ENCODE measurements around the gene AP2A2.

GRCh38 chr11:997907-998306 lies 72.2 kb downstream of the AP2A2 start:
- TF ChIP-seq CTCF (conservative IDR thresholded peaks at IDR 0.05; ENCODE audit: low read depth, low read length) (no peak), EZH2 (IDR thresholded peaks at IDR 0.05; ENCODE audit: low read length, unreplicated experiment) (no peak)

All from PC-3 (cell line).